Choroid plexus epithelial cell (primary cell): ENCODE results near the gene AMMECR1.
"Not testable (repeated sequence)": the region's sequence is repeated elsewhere in the genome, so short reads cannot be mapped to it uniquely, and the experiment has no call there.

Experiments
- DNase-seq: peaks from one replicate; pipeline ENCODE4 v3.0.0-alpha.2; 2010; ENCODE audit warnings: low read depth
- H3K4me3 ChIP-seq: 2 replicates; pipeline ENCODE4 v1.5.1; 2011; ENCODE audit warnings: low read depth, mild to moderate bottlenecking, control low read depth, low read length, moderate library complexity
- TF ChIP-seq, protein P1 (sequence below): conservative IDR thresholded peaks from 2 replicates; pipeline ENCODE4 v1.5.1; 2011; ENCODE audit warnings: low read depth, mild to moderate bottlenecking, control low read depth, inconsistent platforms, low read length, moderate library complexity

Gene AMMECR1

DNA sequence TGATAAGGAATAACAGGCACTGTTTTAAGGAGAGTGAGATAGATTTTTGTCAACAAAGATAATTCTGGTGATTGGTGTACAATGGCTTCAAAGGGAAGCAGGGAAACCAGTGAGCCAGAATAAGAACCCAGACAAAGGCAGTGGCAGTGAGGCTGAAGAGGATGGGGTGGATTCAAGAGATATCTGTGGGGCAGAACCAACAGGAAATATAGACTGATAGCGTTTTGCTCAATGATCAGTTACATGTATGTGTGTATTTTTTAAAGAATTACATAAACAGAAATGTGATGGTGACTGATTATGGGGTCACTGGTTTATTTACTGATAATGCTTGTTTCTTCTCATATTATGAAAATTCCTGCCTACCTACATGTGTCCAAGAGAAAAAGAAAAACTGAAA lies 66.4 kb downstream of the AMMECR1 start:
- TF ChIP-seq, protein P1, sequence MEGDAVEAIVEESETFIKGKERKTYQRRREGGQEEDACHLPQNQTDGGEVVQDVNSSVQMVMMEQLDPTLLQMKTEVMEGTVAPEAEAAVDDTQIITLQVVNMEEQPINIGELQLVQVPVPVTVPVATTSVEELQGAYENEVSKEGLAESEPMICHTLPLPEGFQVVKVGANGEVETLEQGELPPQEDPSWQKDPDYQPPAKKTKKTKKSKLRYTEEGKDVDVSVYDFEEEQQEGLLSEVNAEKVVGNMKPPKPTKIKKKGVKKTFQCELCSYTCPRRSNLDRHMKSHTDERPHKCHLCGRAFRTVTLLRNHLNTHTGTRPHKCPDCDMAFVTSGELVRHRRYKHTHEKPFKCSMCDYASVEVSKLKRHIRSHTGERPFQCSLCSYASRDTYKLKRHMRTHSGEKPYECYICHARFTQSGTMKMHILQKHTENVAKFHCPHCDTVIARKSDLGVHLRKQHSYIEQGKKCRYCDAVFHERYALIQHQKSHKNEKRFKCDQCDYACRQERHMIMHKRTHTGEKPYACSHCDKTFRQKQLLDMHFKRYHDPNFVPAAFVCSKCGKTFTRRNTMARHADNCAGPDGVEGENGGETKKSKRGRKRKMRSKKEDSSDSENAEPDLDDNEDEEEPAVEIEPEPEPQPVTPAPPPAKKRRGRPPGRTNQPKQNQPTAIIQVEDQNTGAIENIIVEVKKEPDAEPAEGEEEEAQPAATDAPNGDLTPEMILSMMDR: no peak
- H3K4me3 ChIP-seq: no peak overlapping the region
- no peak for DNase-seq

DNA sequence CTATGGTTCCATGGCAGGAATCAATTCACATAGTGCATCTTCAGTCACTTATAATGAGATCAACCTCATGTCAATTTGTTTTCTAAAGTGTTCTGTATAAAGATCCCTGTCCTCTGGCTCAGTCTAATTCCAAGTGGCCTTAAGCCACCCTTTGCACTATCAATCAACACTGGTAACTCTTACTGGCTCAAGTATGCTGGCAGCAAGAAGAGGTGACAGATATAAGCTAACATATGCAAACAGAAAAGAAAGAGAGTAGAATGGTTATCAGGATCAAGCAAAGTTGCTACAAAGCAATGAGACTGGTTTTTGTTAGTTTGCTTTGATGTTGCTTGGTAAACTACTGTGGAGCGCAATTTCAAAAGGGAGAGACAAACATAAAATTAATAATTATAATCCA lies 67.0 kb downstream of the AMMECR1 start:
- TF ChIP-seq, protein P1: no peak
- H3K4me3 ChIP-seq: no peak overlapping the region
- DNase-seq: no peak

DNA sequence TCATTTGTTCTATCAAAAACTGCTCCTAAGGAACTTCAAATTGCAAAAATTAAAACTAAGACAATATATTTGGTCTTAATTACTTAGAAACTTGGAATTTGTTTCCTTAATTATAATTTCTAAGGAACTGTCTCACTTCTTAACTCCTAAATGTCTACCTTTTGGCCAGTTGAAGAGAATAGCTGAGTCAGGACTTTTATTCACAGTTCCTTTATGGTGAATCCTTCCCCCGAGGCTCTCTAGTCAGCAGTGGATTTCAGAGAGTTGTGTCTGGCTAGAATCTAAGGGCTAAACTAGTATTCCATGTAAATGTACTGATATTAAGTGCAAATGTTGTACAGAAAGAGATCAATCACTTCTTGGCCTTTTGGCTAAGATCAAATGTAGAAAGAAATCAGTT lies 69.3 kb downstream of the AMMECR1 start:
- TF ChIP-seq, protein P1: no peak
- no peak for DNase-seq
- H3K4me3 ChIP-seq: no peak overlapping the region

DNA sequence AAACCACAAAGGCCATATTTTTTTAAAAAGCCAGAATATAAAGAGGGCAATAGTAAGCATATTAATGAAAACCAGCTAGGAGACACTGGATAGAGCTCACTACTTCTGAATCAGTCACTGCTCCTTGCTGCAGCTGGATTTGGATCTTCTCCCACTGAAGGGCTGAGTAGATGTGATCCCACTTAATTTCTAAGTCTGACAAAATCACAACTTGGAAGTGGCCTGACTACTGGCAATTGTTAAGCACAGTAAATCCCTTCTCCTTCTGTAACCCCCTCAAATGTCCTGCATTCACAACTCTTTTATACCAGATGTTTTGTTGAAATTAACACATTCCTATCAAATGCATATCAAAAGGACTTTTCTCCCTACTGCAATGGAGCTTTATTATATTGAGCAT lies 72.9 kb downstream of the AMMECR1 start:
- TF ChIP-seq, protein P1: no peak
- DNase-seq: no peak
- no peak overlapping the region for H3K4me3 ChIP-seq

DNA sequence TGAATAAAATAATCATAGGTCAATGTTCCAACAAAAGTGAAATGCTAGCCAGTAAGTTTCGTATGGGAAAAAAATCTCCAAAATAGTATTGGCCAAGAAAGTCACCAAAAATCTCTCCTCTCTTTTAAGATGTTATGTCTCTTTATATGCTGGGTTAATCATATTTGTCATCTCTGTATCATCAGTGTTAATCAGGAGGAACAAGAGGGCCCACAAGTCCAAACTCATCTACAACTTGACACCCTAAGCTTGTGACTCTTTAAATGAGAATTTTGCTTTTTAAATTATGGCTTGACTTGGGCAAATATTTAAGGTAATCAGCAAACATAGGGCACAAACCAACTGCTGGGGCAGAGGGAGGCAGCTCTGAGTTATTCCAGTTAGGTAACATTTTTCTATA lies 75.5 kb downstream of the AMMECR1 start:
- no peak for DNase-seq
- H3K4me3 ChIP-seq: no peak overlapping the region
- TF ChIP-seq, protein P1: no peak

- TF ChIP-seq, protein P1: no peak
- DNase-seq: peak; percentile 44
- H3K4me3 ChIP-seq: no peak overlapping the region
Observed at GRCh38 chrX:110241816-110242215, 76.1 kb downstream of the AMMECR1 start.

- H3K4me3 ChIP-seq: not testable (repeated sequence)
- peak; percentile 42 for DNase-seq
Observed at GRCh38 chrX:110238259-110238658, 79.6 kb downstream of the AMMECR1 start.

- not testable (repeated sequence) for H3K4me3 ChIP-seq, DNase-seq
Observed at GRCh38 chrX:110231485-110231884, 86.4 kb downstream of the AMMECR1 start.

DNA sequence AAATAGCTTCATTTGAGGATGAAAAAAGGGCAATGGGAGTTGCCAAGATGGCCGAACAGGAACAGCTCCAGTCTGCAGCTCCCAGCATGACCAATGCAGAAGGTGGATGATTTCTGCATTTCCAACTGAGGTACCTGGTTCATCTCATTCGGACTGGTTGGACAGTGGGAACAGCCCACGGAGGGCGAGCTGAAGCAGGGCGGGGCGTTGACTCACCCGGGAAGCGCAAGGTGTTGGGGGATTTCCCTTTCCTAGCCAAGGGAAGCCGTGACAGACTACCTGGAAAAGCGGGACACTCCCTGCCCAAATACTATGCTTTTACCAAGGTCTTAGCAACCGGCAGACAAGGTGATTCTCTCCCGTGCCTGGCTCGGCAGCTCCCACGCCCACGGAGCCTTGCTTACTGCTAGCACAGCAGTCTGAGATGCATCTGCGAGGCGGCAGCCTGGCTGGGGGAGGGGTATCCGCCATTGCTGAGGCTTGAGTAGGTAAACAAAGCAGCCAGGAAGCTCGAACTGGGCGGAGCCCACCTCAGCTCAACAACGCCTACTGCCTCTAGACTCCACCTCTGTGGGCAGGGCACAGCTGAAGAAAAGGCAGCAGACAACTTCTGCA lies 88.3 kb downstream of the AMMECR1 start:
- H3K4me3 ChIP-seq, DNase-seq: not testable (repeated sequence)
